GM12892 (cell line): ENCODE results near the gene EPS15.

ENCODE experiments used
- POLR2A ChIP-seq: IDR thresholded peaks from 2 replicates; pipeline ENCODE4 v1.6.1; 2011; ENCODE audit warnings: low read depth, low read length, control low read depth
- TAF1 ChIP-seq: IDR thresholded peaks from 2 replicates; pipeline ENCODE4 v1.6.1; 2011; ENCODE audit warnings: low read depth, mild to moderate bottlenecking, control low read depth, low read length, borderline replicate concordance

DNA sequence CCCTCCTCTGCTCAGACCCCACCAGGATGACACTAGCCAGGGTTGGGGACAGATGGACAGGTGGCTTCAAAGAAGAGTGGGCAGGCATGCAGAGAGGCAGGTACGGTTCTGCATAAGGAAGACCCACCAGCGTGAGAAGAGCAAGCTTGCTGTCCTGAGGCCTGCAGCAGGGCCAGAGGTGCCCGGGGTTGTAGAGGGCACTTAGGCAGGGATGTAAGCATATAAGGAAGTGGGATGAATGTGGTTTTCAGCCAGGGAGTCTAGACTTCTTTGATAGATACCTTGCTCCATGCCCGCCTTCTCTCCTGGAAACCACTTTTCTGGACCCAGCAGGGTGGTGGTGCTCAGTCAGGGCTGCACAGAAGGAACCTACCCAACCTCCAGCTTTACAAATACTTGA lies 190.1 kb downstream of the EPS15 start:
- TF ChIP-seq POLR2A (no peak), TAF1 (no peak)
